NOMO-1 treated with DMSO at 0.1 percent for 48 hours (cell line): ENCODE results near the gene TLE4.

Experiments used
- DNase-seq: peaks from one replicate; lab custom pipeline; 2025; ENCODE audit not compliant: unreplicated experiment; lab: John Stamatoyannopoulos, UW

The TLE4 gene

GRCh38 chr9:79570448-79571308 lies 1.1 kb upstream of the TLE4 start:
- DNase-seq, result no peak

DNA sequence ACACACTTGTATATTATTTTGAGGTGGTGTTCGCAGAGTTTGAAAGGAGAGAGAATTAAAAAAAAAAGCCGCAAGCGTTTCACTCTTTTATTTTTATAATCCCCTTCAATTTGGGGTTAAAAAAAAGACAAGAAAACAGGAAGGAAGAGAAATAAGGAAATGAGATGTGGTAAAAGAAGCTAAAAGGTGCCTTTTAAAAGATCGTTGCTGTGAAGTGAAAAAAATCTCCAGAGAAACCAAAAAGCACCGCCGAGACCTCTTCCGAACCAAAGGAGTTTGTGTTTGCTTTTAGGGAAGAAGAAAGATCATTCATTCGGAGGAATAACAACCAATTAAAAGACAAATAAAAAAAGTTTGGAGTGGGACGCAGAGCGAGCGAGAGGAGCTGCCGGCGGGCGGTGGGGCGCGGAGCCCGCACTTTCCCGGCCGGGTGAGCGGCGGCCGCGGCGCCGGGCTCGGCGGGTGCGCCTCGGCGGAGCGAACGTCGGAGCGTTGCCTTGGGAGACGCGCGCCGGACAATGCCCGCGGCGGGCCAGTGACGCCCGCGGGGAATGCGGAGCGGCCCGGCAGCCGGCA lies 355 bp downstream of the TLE4 start:
- DNase-seq, result peak; percentile 84

GRCh38 chr9:79572608-79573411 lies 1.0 kb downstream of the TLE4 start:
- no peak for DNase-seq

GRCh38 chr9:79573412-79573923 lies 1.7 kb downstream of the TLE4 start:
- DNase-seq, result no peak

DNA sequence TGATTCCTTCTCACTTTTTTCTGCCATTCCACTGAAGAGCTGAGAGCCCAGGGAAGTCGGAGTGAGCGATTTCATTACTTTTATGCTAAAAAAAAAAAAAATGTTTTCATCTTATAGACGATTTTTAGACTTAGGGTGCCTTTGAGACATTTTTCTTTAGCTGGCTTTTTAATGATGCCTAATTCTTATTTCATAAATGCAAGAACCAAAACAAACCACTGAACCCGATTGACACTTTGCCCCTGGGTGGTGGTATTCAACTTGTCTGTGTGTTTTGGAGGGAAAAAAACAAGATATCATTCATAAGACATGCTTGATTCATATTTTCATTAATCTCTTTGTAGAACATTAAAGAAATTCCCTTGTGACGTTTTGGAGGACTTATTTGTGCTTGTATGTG lies 2.4 kb downstream of the TLE4 start:
- no peak for DNase-seq

DNA sequence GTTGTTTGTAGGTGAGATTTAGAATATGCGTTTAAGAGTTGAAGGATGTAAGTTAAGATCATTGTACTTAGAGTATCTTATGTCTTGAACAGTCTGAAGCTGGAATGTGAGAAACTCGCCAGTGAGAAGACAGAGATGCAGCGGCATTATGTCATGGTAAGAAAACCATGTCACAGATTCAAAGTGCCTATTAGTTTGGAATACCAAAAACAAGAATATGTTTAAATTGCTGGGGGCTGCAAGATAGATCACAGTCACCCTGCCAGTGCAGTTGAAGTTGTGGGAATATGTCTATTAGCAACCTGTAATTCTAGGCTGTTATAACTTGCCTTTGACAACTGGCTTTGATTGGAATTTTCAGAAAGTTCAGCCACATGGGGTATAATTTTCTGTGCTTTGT lies 3.0 kb downstream of the TLE4 start:
- no peak for DNase-seq

GRCh38 chr9:79575547-79575946 lies 3.8 kb downstream of the TLE4 start:
- no peak for DNase-seq

GRCh38 chr9:79577969-79578723 lies 6.4 kb downstream of the TLE4 start:
- no peak for DNase-seq

DNA sequence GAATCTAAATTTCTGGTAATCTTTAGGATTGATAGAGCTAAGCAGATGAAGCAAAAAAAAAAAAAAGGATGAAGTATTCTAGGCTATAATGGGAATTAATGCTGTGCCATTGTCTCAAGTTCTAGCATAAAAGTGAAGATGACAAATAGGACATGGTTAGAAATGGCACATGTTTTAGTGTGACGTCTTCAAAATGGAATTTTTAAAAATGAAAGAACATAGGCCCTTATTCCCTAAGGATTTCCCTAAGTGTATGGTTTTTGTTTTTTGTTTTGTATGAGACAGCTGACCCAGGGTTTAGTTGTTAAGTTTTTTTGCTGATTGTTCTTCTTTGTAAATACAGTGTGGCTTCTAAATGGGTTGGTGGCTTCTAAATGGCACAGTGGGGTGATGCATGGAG lies 7.1 kb downstream of the TLE4 start:
- DNase-seq, result no peak

DNA sequence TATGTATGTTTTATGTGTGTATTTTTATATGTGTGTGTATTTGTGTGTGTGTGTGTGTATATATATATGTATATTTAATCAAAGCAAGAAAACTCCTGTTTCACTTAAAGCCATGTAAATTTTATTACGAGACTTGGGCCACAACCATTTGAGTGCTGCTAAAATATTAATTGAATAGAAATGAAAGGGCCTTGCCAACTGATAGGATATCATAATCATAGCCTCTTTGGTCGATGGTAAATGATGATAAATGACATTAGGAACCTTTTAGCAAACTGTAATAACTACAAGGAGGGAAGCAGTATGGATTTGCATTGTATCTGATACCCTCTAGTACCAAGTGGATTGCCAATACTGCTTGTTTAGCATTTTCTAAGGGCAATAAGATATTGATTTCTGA lies 7.9 kb downstream of the TLE4 start:
- DNase-seq, result no peak

- no peak for DNase-seq
Observed at GRCh38 chr9:79580055-79580454, 8.3 kb downstream of the TLE4 start.

GRCh38 chr9:79581388-79581787 lies 9.6 kb downstream of the TLE4 start:
- no peak for DNase-seq

GRCh38 chr9:79581794-79582193 lies 10.0 kb downstream of the TLE4 start:
- no peak for DNase-seq

GRCh38 chr9:79583952-79584654 lies 12.3 kb downstream of the TLE4 start:
- DNase-seq, result peak; percentile 77

- peak; percentile 53 for DNase-seq
Observed at GRCh38 chr9:79584655-79584982, 12.9 kb downstream of the TLE4 start.

DNA sequence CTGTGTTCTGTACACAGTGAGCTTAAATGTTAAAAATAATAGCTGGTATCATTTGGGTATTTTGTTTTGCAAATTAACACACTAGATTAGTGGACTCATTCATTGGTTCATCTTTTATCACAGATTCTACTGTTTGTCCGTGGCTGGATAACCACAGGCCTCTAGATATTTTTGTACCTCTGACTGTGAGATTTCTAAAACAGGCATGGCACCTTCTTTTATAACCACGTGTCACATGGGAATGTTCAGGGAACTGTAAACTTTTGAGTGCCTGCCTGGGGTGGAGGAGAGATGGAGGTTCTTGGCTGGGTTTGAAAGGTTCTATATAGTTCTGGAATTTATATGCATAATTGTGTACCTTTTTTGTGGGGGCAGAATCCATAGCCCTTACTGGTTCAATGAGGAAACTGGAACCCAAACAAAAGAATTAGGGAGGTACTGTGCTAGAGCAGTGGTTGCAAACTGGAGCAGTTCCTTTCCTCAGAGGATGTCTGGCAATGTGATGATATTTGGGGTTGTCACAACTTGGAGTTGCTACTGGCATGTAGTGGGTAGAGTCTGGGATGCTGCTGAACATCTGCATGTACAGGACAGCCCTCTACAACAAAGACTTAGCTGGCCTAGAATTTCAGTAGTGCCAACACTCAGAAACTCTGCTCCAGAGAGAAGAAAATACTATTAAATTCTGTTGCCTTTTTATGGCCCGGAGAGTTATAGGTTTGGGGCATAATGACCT lies 16.9 kb downstream of the TLE4 start:
- no peak for DNase-seq

DNA sequence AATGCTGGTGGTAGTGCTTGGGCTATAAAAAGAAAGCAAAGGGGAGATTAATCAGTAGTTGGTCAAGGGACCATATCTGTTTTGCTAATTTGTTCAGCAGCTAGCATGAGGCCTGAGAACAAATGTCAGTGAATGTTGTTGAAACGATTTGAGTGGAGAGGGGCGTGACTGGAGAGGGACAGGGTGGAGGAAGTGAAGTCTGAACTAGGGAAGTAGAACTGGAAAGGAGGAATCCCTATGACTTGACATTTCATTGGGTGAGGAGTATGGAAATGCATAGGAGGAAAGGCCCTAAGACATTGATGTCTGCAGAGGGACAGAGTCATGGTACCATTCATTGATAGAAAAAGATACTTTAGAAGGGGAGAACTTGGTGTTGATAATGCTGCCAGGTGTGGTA lies 19.7 kb downstream of the TLE4 start:
- DNase-seq, result no peak

DNA sequence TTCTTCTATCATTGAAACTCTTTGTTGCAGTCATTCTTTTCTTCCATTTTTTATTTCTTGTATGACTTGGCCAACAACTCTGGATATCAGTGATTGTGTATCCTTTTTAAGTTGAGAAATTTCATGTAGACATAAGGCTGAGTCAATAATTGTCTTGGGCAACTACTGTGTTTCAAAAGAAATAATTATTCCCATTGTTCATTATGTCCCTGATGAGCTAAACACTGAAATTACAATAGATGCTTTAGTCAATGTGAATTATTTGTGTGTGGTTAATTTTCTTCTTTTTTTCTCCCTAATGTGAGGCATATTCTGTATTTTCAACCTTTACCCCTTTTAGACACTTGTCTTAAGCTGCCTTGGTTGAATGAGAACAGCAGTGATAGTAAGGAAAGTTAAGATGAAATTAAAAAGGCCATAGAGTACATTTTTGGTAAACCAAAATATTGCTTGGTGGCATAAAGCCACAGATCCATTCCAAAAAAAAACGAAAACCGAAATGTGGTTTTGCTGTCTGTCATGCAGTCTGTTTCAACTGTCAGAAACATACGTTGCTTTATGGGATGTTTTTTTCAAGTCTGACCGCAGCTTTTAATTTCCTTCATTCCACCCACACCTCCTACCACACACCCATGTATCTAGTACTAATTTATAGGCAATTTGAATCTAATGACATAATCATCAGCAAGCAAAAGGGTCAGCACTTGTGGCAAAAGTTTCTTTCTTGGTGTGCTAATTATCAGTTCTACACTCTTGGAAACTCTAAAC lies 21.1 kb downstream of the TLE4 start:
- DNase-seq, result peak; percentile 25
